IMR-90 (cell line): ENCODE measurements around the gene ANKMY1. TPM values are rescaled to one million over a fixed set of nuclear protein-coding genes. Genes with fewer than 3 reads are reported as not detected.

Experiments used
- ATAC-seq: fragments of 200-7000 bp; cut with Tn5 transposase; 2 replicates; pipeline ENCODE4 v1.9.1; 2020; ENCODE audit warnings: low read depth, mild to moderate bottlenecking, moderate library complexity
- BruUV-seq: library from RNA; stranded (reverse); fragments of 400-500 nt; replicated peaks from 2 replicates; lab custom pipeline; 2021; lab: Mats Ljungman, UMichigan
- CTCF ChIA-PET: fragments of 300-600 bp; formaldehyde crosslinking; extraction: SDS; loops from one replicate; lab custom pipeline; 2021; ENCODE audit warnings: antibody characterized with exemption; lab: Yijun Ruan, JAX
- POLR2A ChIA-PET: fragments of 300-600 bp; sonication (Branson Sonifier 250); formaldehyde crosslinking; loops from one replicate; lab custom pipeline; 2022; ENCODE audit warnings: antibody characterized with exemption; ENCODE audit not compliant: unreplicated experiment; lab: Charles Lee
- DNase-seq: peaks from one replicate; pipeline ENCODE4 v3.0.0; 2013
- H2AFZ ChIP-seq: replicated peaks from 2 replicates; pipeline ENCODE3; 2013; ENCODE audit warnings: low read length, mild to moderate bottlenecking; ENCODE audit not compliant: poor library complexity
- H2AK5ac ChIP-seq: 2 replicates; pipeline ENCODE4 v1.6.1; 2013; ENCODE audit warnings: low read depth, low read length, inconsistent platforms
- H2AK9ac ChIP-seq: replicated peaks from 2 replicates; pipeline ENCODE3; 2013; ENCODE audit warnings: mild to moderate bottlenecking, low read depth, low read length, moderate library complexity; ENCODE audit not compliant: poor library complexity
- H2BK120ac ChIP-seq: 2 replicates; pipeline ENCODE4 v1.6.1; 2013; ENCODE audit warnings: low read depth, low read length, inconsistent platforms
- H2BK15ac ChIP-seq: 3 replicates; pipeline ENCODE4 v1.6.1; 2013; ENCODE audit warnings: low read depth, low read length, inconsistent platforms
- H2BK20ac ChIP-seq: 2 replicates; pipeline ENCODE4 v1.6.1; 2013; ENCODE audit warnings: low read depth, mild to moderate bottlenecking, inconsistent platforms, low read length, moderate library complexity
- H2BK5ac ChIP-seq: 2 replicates; pipeline ENCODE4 v1.6.1; 2013; ENCODE audit warnings: mild to moderate bottlenecking, low read depth, low read length, inconsistent platforms; ENCODE audit not compliant: poor library complexity, severe bottlenecking
- H3K14ac ChIP-seq: replicated peaks from 2 replicates; pipeline ENCODE4 v1.6.1; 2013; ENCODE audit warnings: low read depth, low read length, inconsistent platforms
- H3K18ac ChIP-seq: 2 replicates; pipeline ENCODE4 v1.6.1; 2013; ENCODE audit warnings: low read depth, low read length, control low read depth
- H3K23ac ChIP-seq: 2 replicates; pipeline ENCODE4 v1.6.1; 2013; ENCODE audit warnings: low read depth, low read length, inconsistent platforms
- H3K27ac ChIP-seq: 2 replicates; pipeline ENCODE4 v1.5.1; 2013; ENCODE audit warnings: mild to moderate bottlenecking, control low read depth, low read length; ENCODE audit not compliant: insufficient read depth
- H3K27me3 ChIP-seq: 2 replicates; pipeline ENCODE4 v1.6.1; 2013; ENCODE audit warnings: low read length; ENCODE audit not compliant: control insufficient read depth, insufficient read depth
- H3K36me3 ChIP-seq: 2 replicates; pipeline ENCODE4 v1.6.1; 2013; ENCODE audit warnings: low read length, mixed read lengths; ENCODE audit not compliant: control insufficient read depth, insufficient read depth
- H3K4ac ChIP-seq: 2 replicates; pipeline ENCODE4 v1.6.1; 2013; ENCODE audit warnings: low read depth, low read length, inconsistent platforms
- H3K4me1 ChIP-seq: 2 replicates; pipeline ENCODE4 v1.6.1; 2013; ENCODE audit warnings: low read length, mixed read lengths; ENCODE audit not compliant: control insufficient read depth, insufficient read depth
- H3K4me2 ChIP-seq: 2 replicates; pipeline ENCODE4 v1.6.1; 2013; ENCODE audit warnings: low read depth, mild to moderate bottlenecking, control low read depth, low read length, moderate library complexity
- H3K4me3 ChIP-seq: 2 replicates; pipeline ENCODE4 v1.5.1; 2013; ENCODE audit warnings: low read depth, mild to moderate bottlenecking, control low read depth, low read length, moderate library complexity; ENCODE audit not compliant: insufficient read depth
- H3K56ac ChIP-seq: 2 replicates; pipeline ENCODE4 v1.6.1; 2013; ENCODE audit warnings: low read length, inconsistent platforms; ENCODE audit not compliant: insufficient read depth; ENCODE audit errors: extremely low read depth
- H3K79me1 ChIP-seq, 2 experiments: 2 replicates each; pipeline ENCODE4 v1.6.1; 2013; ENCODE audit warnings: low read length in 2 of 2, inconsistent platforms in 1 of 2, low read depth in 1 of 2
- H3K9ac ChIP-seq: 2 replicates; pipeline ENCODE4 v1.6.1; 2013; ENCODE audit warnings: low read depth, low read length, control low read depth
- H3K9me1 ChIP-seq: 2 replicates; pipeline ENCODE4 v1.6.1; 2013; ENCODE audit warnings: low read length, inconsistent platforms; ENCODE audit not compliant: insufficient read depth
- H3K9me3 ChIP-seq: 2 replicates; pipeline ENCODE4 v1.6.1; 2013; ENCODE audit warnings: low read length; ENCODE audit not compliant: control insufficient read depth, insufficient read depth
- H4K20me1 ChIP-seq: 2 replicates; pipeline ENCODE4 v1.6.1; 2013; ENCODE audit warnings: low read length, inconsistent platforms; ENCODE audit not compliant: insufficient read depth
- H4K5ac ChIP-seq: 2 replicates; pipeline ENCODE4 v1.6.1; 2013; ENCODE audit warnings: mild to moderate bottlenecking, low read depth, low read length, control low read depth
- H4K8ac ChIP-seq, 2 experiments: 2 replicates each; pipeline ENCODE4 v1.6.1; 2013; ENCODE audit warnings: low read depth in 2 of 2, low read length in 2 of 2, control low read depth in 1 of 2, inconsistent platforms in 1 of 2
- H4K91ac ChIP-seq: 2 replicates; pipeline ENCODE4 v1.6.1; 2013; ENCODE audit warnings: low read depth, low read length, inconsistent platforms; ENCODE audit not compliant: insufficient read depth
- CEBPB ChIP-seq: IDR thresholded peaks from 2 replicates; pipeline ENCODE4 v1.6.1; 2012; ENCODE audit warnings: low read depth, low read length, improper control_type of control experiment
- CHD1 ChIP-seq: IDR thresholded peaks from 2 replicates; pipeline ENCODE4 v1.6.1; 2012; ENCODE audit warnings: low read depth, low read length, improper control_type of control experiment
- CTCF ChIP-seq: conservative IDR thresholded peaks from 2 replicates; pipeline ENCODE4 v1.5.1; 2012; ENCODE audit warnings: mild to moderate bottlenecking, low read depth, low read length, improper control_type of control experiment
- FOS ChIP-seq: fragments of 150-350 bp; IDR thresholded peaks from 2 replicates; pipeline ENCODE4 v1.6.1; 2016; ENCODE audit warnings: low read depth, low read length
- MAFK ChIP-seq: IDR thresholded peaks from 2 replicates; pipeline ENCODE4 v1.6.1; 2012; ENCODE audit warnings: low read depth, low read length, improper control_type of control experiment
- MAZ ChIP-seq: IDR thresholded peaks from 2 replicates; pipeline ENCODE4 v1.6.1; 2012; ENCODE audit warnings: low read depth, mild to moderate bottlenecking, low read length, improper control_type of control experiment, moderate library complexity, borderline replicate concordance
- MXI1 ChIP-seq: IDR thresholded peaks from 2 replicates; pipeline ENCODE4 v1.6.1; 2012; ENCODE audit warnings: low read depth, mild to moderate bottlenecking, low read length, moderate library complexity, borderline replicate concordance
- POLR2A ChIP-seq: IDR thresholded peaks from 2 replicates; pipeline ENCODE4 v1.6.1; 2012; ENCODE audit warnings: mild to moderate bottlenecking, low read depth, low read length
- RAD21 ChIP-seq: IDR thresholded peaks from 2 replicates; pipeline ENCODE4 v1.6.1; 2012; ENCODE audit warnings: low read length, improper control_type of control experiment
- RFX5 ChIP-seq: IDR thresholded peaks from 2 replicates; pipeline ENCODE4 v1.8.0; 2012; ENCODE audit warnings: low read depth, mild to moderate bottlenecking, low read length, moderate library complexity
- SMC3 ChIP-seq: fragments of 150-350 bp; IDR thresholded peaks from 2 replicates; pipeline ENCODE4 v1.6.1; 2016; ENCODE audit warnings: low read depth, mild to moderate bottlenecking, antibody characterized with exemption, low read length, moderate library complexity
- USF2 ChIP-seq: fragments of 150-350 bp; IDR thresholded peaks from 2 replicates; pipeline ENCODE4 v1.6.1; 2017; ENCODE audit warnings: mild to moderate bottlenecking, antibody characterized with exemption, low read length, low read depth
- WGBS, 2 experiments: methylation state at CpG; one replicate each; pipeline versions ENCODE4 v1.1.5 to v1.1.7; 2013; ENCODE audit warnings: missing lambda C conversion rate in 2 of 2; ENCODE audit not compliant: insufficient read length in 1 of 2; ENCODE audit errors: extremely low coverage in 2 of 2; 5-methylcytosine and 5-hydroxymethylcytosine counted together
- dilution Hi-C: fragments of 300-500 bp; cut with HindIII; formaldehyde crosslinking; loops from one replicate; pipeline ENCODE4 v1.14.3; 2018; ENCODE audit warnings: low sequenced_read_pairs; ENCODE audit not compliant: unreplicated experiment
- in situ Hi-C: fragments of 300-500 bp; cut with MboI; formaldehyde crosslinking; loops from 3 replicates; pipeline ENCODE4 v1.14.3; 2019; ENCODE audit warnings: low sequenced_read_pairs, inconsistent platforms, mixed read lengths
- intact Hi-C: fragments of 100-400 bp; cut with micrococcal nuclease; formaldehyde crosslinking; loops from 2 replicates; pipeline ENCODE4 v1.10.0; 2022
- polyA plus RNA-seq, 3 experiments: library from polyadenylated mRNA; depleted of rRNA; stranded (reverse); fragments of >200 nt; gene quantifications; 2 replicates each; pipeline ENCODE4 v1.2.3, GENCODE V29; 2012; ENCODE audit warnings: low replicate concordance in 1 of 3
- total RNA-seq: library from RNA; depleted of rRNA; stranded (reverse); fragments of >200 nt; gene quantifications from 2 replicates; pipeline ENCODE4 v1.2.3, GENCODE V29; 2012

The ANKMY1 gene
- total and polyA plus RNA-seq, 2 of the 4 experiments (the other 2 are of a cell fraction), result 2.9 to 5.5 TPM

- TF ChIP-seq POLR2A, result no peak
These were observed 50.6 kb downstream of the ANKMY1 start (continued) for GRCh38 chr2:240507060-240507777.

- Histone ChIP-seq H3K4me2 (no peak overlapping the region), H3K9ac (no peak overlapping the region), H2BK5ac (no peak overlapping the region), H2BK120ac (no peak overlapping the region), H3K4me1 (no peaks in the 10 kb centered on the region), H3K27me3 (no peaks in the 10 kb centered on the region), H2AK5ac (no peak overlapping the region), H3K18ac (no peak overlapping the region), H2BK20ac (no peak overlapping the region), H2AFZ (no peak overlapping the region), H4K5ac (no peak overlapping the region), H3K23ac (no peak overlapping the region), H2BK15ac (no peak overlapping the region), H2AK9ac (no peak overlapping the region), H3K27ac (no peak overlapping the region), H4K91ac (no peak overlapping the region), H3K36me3 (no peaks in the 10 kb centered on the region), H3K4ac (no peak overlapping the region), H4K8ac (no peak overlapping the region), H3K79me1 (no peaks in the 10 kb centered on the region), H3K9me1 (no peaks in the 10 kb centered on the region), H3K56ac (no peak overlapping the region), H4K20me1 (no peaks in the 10 kb centered on the region), H3K4me3 (no peak overlapping the region), H3K9me3 (no peaks in the 10 kb centered on the region), H3K14ac (no peak overlapping the region)
- dilution Hi-C loops, result no loop called here
- CTCF ChIA-PET, result no interaction called here
- POLR2A ChIA-PET, result no interaction called here
- DNase-seq (no peak), ATAC-seq (no peak)
- intact Hi-C loops, result no loop called here
- no peak for TF ChIP-seq MAFK
- TF ChIP-seq MXI1, result no peak
- no peak for TF ChIP-seq RAD21
- no peak for TF ChIP-seq RFX5
- no peak for TF ChIP-seq USF2
- no peak for TF ChIP-seq CTCF
- TF ChIP-seq CEBPB, result no peak
- TF ChIP-seq FOS, result no peak
- TF ChIP-seq CHD1, result no peak
- no peak for TF ChIP-seq MAZ
- TF ChIP-seq SMC3, result no peak
- 74% methylated on average over 10 of the region's 17 CpGs; no CpG with 5 or more reads in 1 of the 2 experiments for WGBS, 2 experiments
- no TSS peak for BruUV-seq
- in situ Hi-C loops, result loop anchor here (10.0 kb wide), 1 partner anchor 338 kb away; no protein-coding TSS in a partner anchor
These were observed 51.3 kb downstream of the ANKMY1 start for GRCh38 chr2:240506406-240507059.
